GM19324 (cell line): ENCODE results near the gene CSF2.

Experiments used
- ATAC-seq: cut with Tn5 transposase; IDR thresholded peaks from one replicate; pipeline ENCODE4 v1.9.1; 2021; ENCODE audit warnings: mild to moderate bottlenecking, moderate library complexity; ENCODE audit not compliant: unreplicated experiment, low FRiP score

CSF2 gene

GRCh38 chr5:132086277-132086794, 12.7 kb downstream of the CSF2 start:
- no peak for ATAC-seq

GRCh38 chr5:132087176-132087575, 13.6 kb downstream of the CSF2 start:
- no peak for ATAC-seq

- no peak for ATAC-seq
These were observed 14.1 kb downstream of the CSF2 start for GRCh38 chr5:132087661-132088060.

GRCh38 chr5:132089363-132089762, 15.8 kb downstream of the CSF2 start:
- no peak for ATAC-seq

- no peak for ATAC-seq
These were observed 16.5 kb downstream of the CSF2 start for GRCh38 chr5:132090107-132090506.

- no peak for ATAC-seq
These were observed 19.7 kb downstream of the CSF2 start for GRCh38 chr5:132093271-132093670.

- ATAC-seq: no peak
These were observed 20.9 kb downstream of the CSF2 start for GRCh38 chr5:132094393-132095076.

- no peak for ATAC-seq
These were observed 21.5 kb downstream of the CSF2 start for GRCh38 chr5:132095077-132095410.

GRCh38 chr5:132095424-132095972, 21.9 kb downstream of the CSF2 start:
- ATAC-seq: no peak

- no peak for ATAC-seq
These were observed 23.3 kb downstream of the CSF2 start for GRCh38 chr5:132096904-132097303.

- ATAC-seq: no peak
These were observed 24.6 kb downstream of the CSF2 start for GRCh38 chr5:132098151-132098594.

GRCh38 chr5:132098621-132099020, 25.0 kb downstream of the CSF2 start:
- no peak for ATAC-seq

- ATAC-seq: peak; percentile 33
These were observed 25.6 kb downstream of the CSF2 start for GRCh38 chr5:132099076-132099748.

- ATAC-seq: no peak
These were observed 26.3 kb downstream of the CSF2 start for GRCh38 chr5:132099905-132100304.

GRCh38 chr5:132100672-132101261, 27.2 kb downstream of the CSF2 start:
- ATAC-seq: peak; percentile 36

GRCh38 chr5:132101385-132101880, 27.8 kb downstream of the CSF2 start:
- no peak for ATAC-seq

GRCh38 chr5:132102101-132102701, 28.6 kb downstream of the CSF2 start:
- no peak for ATAC-seq

GRCh38 chr5:132102944-132103331, 29.3 kb downstream of the CSF2 start:
- ATAC-seq: no peak

GRCh38 chr5:132103332-132103951, 29.9 kb downstream of the CSF2 start:
- ATAC-seq: peak; percentile 75

- peak; percentile 18 for ATAC-seq
These were observed 30.4 kb downstream of the CSF2 start for GRCh38 chr5:132103969-132104391.
